ENCODE measurements around the gene RFC4. TPM values are rescaled to one million over a fixed set of nuclear protein-coding genes. Genes with fewer than 3 reads are reported as not detected.
A peak's percentile ranks its signal among the peaks of the same experiment; 100 is the strongest.
"Not testable (repeated sequence)": the region's sequence is repeated elsewhere in the genome, so short reads cannot be mapped to it uniquely, and the experiment has no call there.

The RFC4 gene
- total RNA-seq, 1 donor = 48.4 TPM

- TF ChIP-seq CTCF (IDR thresholded peaks at IDR 0.05; ENCODE audit: insufficient read depth, low read length) = no peak
- H3K4me3 ChIP-seq (ENCODE audit: low read depth, low read length) = no peak overlapping the region
- DNase-seq (ENCODE audit: low read depth) = peak; percentile 62
Observed at GRCh38 chr3:186815435-186815834, 9.2 kb upstream of the RFC4 start.

DNA sequence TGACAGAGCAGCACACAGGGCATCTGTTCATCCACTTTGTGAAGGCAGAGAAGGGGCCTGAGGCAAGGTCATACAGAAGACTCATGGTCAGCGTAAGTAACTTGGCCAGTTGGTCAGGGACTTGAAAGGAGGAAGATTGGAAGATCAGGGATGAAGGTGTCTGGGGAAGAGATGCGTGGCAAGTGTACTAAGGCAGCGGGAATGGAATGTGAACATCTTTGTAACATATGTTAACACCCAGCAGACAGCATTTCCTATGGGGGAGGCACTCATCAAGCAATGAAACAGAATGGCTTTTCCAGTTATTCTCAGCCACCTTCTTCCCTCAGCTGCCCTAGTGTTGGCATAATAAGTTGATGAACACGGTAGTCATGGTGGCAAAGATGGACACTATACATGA lies 7.8 kb upstream of the RFC4 start:
- H3K4me3 ChIP-seq (ENCODE audit: low read depth, low read length) = no peak overlapping the region
- DNase-seq (ENCODE audit: low read depth) = no peak
- TF ChIP-seq CTCF (IDR thresholded peaks at IDR 0.05; ENCODE audit: insufficient read depth, low read length) = no peak

DNA sequence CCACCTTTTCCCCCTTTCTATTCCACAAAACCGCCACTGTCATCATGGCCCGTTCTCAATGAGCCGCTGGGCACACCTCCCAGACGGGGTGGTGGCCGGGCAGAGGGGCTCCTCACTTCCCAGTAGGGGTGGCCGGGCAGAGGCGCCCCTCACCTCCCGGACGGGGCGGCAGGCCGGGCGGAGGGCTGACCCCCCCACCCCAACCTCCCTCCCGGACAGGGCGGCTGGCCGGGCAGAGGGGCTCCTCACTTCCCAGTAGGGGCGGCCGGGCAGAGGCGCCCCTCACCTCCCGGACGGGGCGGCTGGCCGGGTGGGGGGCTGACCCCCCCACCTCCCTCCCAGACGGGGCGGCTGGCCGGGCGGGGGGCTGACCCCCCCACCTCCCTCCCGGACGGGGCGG lies 5.0 kb upstream of the RFC4 start:
- not testable (repeated sequence) for DNase-seq (ENCODE audit: low read depth); H3K4me3 ChIP-seq (ENCODE audit: low read depth, low read length)

DNA sequence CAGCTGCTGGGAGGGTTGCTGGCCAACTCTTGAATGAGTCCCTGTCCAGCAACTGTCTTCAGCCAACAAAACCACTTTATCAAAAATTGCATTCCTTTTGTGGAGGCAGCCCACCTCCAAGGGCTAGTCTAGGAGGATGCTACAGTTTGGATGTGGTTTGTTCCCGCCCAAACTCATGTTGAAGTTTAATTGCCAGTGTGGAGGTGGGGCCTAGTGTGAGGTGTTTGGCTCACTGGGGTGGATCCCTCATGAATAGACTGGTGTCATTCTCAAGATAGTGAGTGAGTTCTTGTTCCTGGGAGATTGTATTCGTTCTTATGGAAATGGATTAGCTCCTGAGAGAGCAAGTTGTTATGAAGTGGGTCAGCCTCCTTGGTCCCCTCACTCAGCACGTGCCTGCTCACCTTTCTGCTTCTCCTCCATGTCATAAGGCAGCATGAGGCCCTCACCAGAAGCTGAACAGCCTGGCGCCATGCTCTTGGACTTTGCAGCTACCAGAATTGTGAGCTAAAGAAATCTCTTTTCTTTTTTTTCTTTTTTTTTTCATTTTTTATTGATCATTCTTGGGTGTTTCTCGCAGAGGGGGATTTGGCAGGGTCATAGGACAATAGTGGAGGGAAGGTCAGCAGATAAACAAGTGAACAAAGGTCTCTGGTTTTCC lies 4.2 kb upstream of the RFC4 start:
- H3K4me3 ChIP-seq (ENCODE audit: low read depth, low read length) = no peak overlapping the region
- TF ChIP-seq CTCF (IDR thresholded peaks at IDR 0.05; ENCODE audit: insufficient read depth, low read length) = no peak
- no peak for DNase-seq (ENCODE audit: low read depth)

- no peak for DNase-seq (ENCODE audit: low read depth)
- peak overlapping the region; percentile 93 for H3K4me3 ChIP-seq (ENCODE audit: low read depth, low read length)
- no peak for TF ChIP-seq CTCF (IDR thresholded peaks at IDR 0.05; ENCODE audit: insufficient read depth, low read length)
Observed at GRCh38 chr3:186807231-186807630, 949 bp upstream of the RFC4 start.

- not testable (repeated sequence) for DNase-seq (ENCODE audit: low read depth); H3K4me3 ChIP-seq (ENCODE audit: low read depth, low read length)
Observed at GRCh38 chr3:186803447-186803846, 2.8 kb downstream of the RFC4 start.

- no peak for DNase-seq (ENCODE audit: low read depth)
- TF ChIP-seq CTCF (IDR thresholded peaks at IDR 0.05; ENCODE audit: insufficient read depth, low read length) = no peak
- no peak overlapping the region for H3K4me3 ChIP-seq (ENCODE audit: low read depth, low read length)
Observed at GRCh38 chr3:186802701-186803100, 3.6 kb downstream of the RFC4 start.

GRCh38 chr3:186800285-186800684 lies 6.0 kb downstream of the RFC4 start:
- no peak overlapping the region for H3K4me3 ChIP-seq (ENCODE audit: low read depth, low read length)
- DNase-seq (ENCODE audit: low read depth) = no peak
- no peak for TF ChIP-seq CTCF (IDR thresholded peaks at IDR 0.05; ENCODE audit: insufficient read depth, low read length)

Data from fibroblast of the aortic adventitia (primary cell).